Motor neuron (in vitro differentiated cells): ENCODE data around the gene PPP1R1B. TPM values are rescaled to one million over a fixed set of nuclear protein-coding genes. Genes with fewer than 3 reads are reported as not detected.

Experiments used
- ATAC-seq, 8 experiments: fragments of 200-7000 bp; cut with Tn5 transposase; replicated peaks in 6 of 8; 2 replicates each; pipeline ENCODE4 v1.8.0; 2021; ENCODE audit warnings: mild to moderate bottlenecking in 8 of 8, moderate library complexity in 8 of 8
- H3K27ac ChIP-seq, 2 donors: fragments of 250-450 bp; sonication (Bioruptor Pico); 2 replicates each; pipeline ENCODE4 v1.9.0; 2021; ENCODE audit warnings: antibody characterized with exemption in 2 of 2, mild to moderate bottlenecking in 2 of 2, moderate library complexity in 1 of 2
- H3K4me1 ChIP-seq, 2 donors: fragments of 250-450 bp; sonication (Bioruptor Pico); replicated peaks in 1 of 2; 2 replicates each; pipeline ENCODE4 v1.6.1; 2021; ENCODE audit warnings: antibody characterized with exemption in 2 of 2, mild to moderate bottlenecking in 2 of 2, moderate library complexity in 1 of 2
- H3K4me3 ChIP-seq, 5 donors: fragments of 250-450 bp; sonication (Bioruptor Pico); 2 replicates each; pipeline ENCODE4 v1.9.0; 2021; ENCODE audit warnings: antibody characterized with exemption in 5 of 5, mild to moderate bottlenecking in 5 of 5, moderate library complexity in 4 of 5
- WGBS, 10 experiments: fragments of 450-650 bp; shearing (Covaris generic); methylation state at CpG; one replicate each; pipeline ENCODE4 v1.0.0; 2022; 5-methylcytosine and 5-hydroxymethylcytosine counted together
- in situ Hi-C, 9 experiments: fragments of 400-800 bp; cut with MboI; loops; one replicate each; pipeline ENCODE4 v1.15.0; 2021; ENCODE audit warnings: low sequenced_read_pairs in 9 of 9, low pct_unique_long_range_greater_than_20kb in 2 of 9; ENCODE audit not compliant: unreplicated experiment in 9 of 9
- total RNA-seq, 8 experiments: library from RNA; unstranded; fragments of 300-600 nt; gene quantifications; 2 replicates each; pipeline versions ENCODE4 v1.2.3 to v1.2.4, GENCODE V29; 2022

The PPP1R1B gene
- total RNA-seq, 8 experiments from 2014 or later = 0.38 to 7.8 (median 0.91) TPM

DNA sequence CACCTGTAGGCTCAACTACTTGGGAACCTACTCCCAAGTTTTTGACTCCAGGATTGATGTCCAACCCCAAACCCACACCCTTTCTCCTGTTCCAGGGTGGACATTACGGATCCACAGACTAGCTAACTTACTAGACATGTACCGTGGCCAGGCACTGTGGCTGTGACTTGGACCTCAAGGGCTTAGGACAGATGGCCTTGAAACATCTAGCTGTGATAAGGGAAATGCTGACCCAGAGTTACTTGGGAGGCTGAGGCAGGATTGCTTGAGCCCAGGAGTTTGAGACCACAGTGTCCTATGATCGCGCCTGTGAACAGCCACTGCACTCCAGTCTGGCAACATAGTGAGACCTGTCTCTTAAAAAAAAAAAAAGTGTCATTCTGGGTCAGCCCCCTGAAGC, 14.3 kb downstream of the PPP1R1B start:
- in situ Hi-C loops = no loop called here
- ATAC-seq = no peak
- 80 to 100% (median 90%) methylated on average over 1 to 2 of the region's 4 CpGs; no CpG with 5 or more reads in 6 of the 10 experiments for WGBS, 10 experiments
- Histone ChIP-seq H3K4me1 (peaks cover 18 to 21% of the 10 kb centered on the region in 2 donors), H3K4me3 (no peak overlapping the region), H3K27ac (no peak overlapping the region)

DNA sequence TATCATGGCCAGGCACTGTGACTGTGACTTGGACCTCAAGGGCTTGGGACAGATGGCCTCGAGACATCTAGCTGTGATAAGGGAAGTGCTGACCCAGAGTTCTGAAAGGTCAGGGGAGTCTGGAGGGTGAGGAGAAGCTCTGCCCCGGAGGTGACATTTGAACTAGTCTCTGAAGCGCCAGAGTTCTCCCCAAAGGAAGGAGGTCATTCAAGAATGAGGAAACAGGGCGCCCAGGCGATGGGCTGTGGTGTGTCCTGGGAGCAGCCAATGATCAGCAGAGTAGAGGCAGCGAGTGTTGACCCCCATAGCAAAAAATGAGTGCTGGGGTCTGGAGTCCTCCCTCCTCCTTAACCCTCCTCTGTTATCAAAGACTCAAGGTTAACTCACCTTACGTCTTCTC, 15.1 kb downstream of the PPP1R1B start:
- Histone ChIP-seq H3K4me1 (peaks cover 14 to 16% of the 10 kb centered on the region in 2 donors), H3K27ac (no peak overlapping the region), H3K4me3 (no peak overlapping the region)
- WGBS, 10 experiments = 71 to 100% (median 85%) methylated on average over 1 to 6 of the region's 7 CpGs; no CpG with 5 or more reads in 4 of the 10 experiments
- in situ Hi-C loops = no loop called here
- no peak for ATAC-seq

DNA sequence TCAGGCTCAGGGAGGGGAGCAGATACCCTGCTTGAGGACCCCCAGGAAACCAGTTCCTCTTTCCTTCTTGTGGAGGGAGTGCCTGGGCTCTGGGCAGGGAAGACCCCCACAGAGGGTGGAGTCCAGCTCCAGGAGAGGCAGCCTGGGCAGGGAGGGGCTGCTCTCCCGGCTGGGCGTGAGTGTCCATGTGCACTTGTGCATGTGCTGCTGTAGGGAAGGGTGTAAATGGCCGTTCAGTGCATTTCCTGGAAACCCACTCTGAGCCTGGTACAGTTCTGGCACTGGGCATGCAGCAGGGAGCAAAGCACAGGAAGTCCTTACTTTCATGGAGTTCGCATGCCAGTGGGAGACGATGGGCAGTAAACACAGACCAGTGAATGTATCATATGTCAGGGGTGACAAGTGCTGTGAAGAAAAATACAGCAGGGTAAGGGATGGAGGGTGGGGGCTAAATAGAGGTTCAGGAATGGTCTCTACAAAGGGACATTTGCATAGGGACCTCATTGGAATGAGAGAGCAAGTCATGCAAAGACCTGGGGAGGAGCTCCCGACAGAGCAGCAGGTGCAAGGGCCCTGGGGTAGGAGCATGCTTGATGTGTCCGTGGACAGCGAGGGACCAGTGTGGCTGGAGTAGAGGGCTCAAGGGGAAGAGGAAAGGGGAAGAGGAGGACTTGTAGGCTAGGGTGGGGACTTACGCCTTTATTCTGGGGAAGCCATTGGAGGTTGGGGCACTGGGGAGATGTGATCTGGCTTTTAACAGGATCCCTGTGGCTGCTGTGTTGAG, 15.7 kb downstream of the PPP1R1B start:
- in situ Hi-C loops = no loop called here
- 70 to 100% (median 89%) methylated on average over 2 to 8 of the region's 9 CpGs; no CpG with 5 or more reads in 4 of the 10 experiments for WGBS, 10 experiments
- peaks cover 14 to 16% of the 10 kb centered on the region in 2 donors for H3K4me1 ChIP-seq
- ATAC-seq = peak in 3 of 8 experiments; percentile 23 to 53 (median 45)
- H3K4me3 ChIP-seq = no peak overlapping the region
- no peak overlapping the region for H3K27ac ChIP-seq

DNA sequence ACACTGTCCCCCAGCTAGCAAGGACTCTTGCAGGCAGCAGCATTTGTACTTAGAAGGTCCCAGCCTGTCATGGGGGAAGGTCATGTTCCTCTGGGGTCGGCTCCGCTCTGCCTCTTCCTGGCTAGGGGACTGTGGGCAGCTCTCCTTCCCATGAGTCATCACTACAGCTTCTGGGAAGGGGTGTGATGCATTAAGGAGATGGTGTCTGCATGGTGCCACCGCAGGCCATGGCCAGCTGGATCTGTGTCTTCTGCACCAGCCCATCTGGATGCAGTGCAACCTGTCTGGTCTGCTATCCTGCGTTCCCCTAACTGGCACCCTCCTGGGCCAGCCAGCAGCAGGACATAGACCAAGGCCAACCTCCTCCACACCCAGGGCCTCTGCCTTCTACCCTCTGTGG, 16.5 kb downstream of the PPP1R1B start:
- peaks cover 9 to 11% of the 10 kb centered on the region in 2 donors for H3K4me1 ChIP-seq
- ATAC-seq = peak in 6 of 8 experiments; percentile 7 to 67 (median 48)
- H3K4me3 ChIP-seq = no peak overlapping the region
- 50 to 100% (median 88%) methylated on average over 1 to 2 of the region's 4 CpGs; no CpG with 5 or more reads in 7 of the 10 experiments for WGBS, 10 experiments
- H3K27ac ChIP-seq = no peak overlapping the region
- in situ Hi-C loops = no loop called here

DNA sequence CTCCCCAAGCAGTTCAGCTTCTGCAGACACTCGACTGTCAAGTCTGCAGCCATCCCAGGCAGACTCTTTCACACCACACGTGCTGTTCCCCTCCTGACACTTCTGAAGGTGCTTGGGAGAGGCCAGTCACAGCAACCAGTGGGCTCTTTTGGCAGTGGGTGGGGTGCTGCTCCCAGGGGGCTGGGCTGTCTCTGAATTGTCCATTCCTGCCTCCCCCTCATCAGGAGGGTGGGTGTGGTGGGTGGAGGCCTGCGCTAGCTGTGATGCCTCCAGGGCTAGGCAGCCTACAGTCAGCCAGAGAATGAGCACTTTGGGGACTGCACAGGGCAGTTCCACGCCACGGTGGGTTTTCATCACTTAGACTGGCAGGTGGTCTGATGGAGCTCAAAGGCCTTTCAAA, 20.5 kb downstream of the PPP1R1B start:
- Histone ChIP-seq H3K4me1 (peaks cover 6 to 22% of the 10 kb centered on the region in 2 donors), H3K27ac (no peak overlapping the region), H3K4me3 (no peak overlapping the region)
- 5 to 100% (median 80%) methylated on average over 1 to 3 of the region's 5 CpGs; no CpG with 5 or more reads in 7 of the 10 experiments for WGBS, 10 experiments
- peak in 3 of 8 experiments; percentile 61 to 86 (median 77) for ATAC-seq
- in situ Hi-C loops = no loop called here

DNA sequence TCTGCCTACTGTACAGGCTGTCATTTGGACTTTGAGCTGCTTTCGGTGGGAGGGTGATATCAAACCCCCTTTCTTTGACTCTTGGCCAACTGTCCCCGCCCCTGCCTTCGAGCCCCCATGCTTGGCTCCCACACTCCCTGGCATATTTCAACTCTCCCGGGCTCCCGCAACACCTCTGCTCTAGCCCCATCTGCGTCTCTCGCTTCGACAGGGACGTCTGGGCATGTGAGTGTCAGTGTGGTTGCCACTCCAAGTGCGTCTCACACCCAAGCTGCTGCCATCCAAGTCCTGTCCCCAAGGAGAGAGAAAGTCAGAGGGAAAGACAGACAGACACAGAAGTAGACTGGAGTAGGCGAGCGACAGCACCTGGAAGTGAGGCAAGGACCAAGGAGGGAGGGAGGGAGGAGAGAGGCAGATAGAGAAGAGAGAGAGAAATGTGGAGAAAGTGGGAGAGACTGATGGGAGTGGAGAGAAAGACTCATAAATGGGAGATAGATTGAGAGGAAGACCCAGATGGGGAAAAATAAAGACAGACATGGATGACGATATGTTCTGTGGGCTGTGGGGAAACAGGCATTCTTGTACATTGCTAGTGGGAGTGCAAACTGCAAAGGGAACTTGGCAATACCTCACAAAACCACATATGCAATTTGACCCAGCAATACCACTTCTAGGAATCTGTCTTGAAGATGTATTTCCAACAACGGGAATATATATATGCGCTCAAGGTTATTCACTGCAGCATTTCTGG, 22.0 kb downstream of the PPP1R1B start:
- Histone ChIP-seq H3K4me1 (peaks cover 17 to 37% of the 10 kb centered on the region in 2 donors), H3K27ac (no peak overlapping the region), H3K4me3 (no peak overlapping the region)
- WGBS, 10 experiments = 70 to 100% (median 87%) methylated on average over 2 to 12 of the region's 15 CpGs
- no peak for ATAC-seq
- in situ Hi-C loops = no loop called here

DNA sequence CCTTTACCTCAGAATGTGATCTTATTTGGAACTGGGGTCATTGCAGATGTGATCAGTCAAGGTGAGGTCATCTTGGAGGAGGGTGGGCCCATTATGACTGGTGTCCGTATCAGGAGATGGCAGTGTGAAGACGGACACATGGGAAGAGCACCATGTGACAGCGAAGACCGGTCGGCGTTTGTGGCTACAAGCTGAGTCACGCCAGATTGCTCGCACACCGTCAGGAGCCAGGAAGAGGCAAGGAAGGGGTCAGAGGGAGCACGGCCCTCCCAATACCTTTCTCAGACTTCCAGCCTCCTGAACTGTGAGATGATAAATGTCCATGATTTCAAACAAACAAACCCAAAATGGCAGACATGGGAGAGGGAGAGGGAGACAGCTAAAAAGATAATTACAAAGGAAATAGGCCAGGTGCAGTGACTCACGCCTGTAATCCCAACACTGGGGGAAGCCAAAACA, 23.4 kb downstream of the PPP1R1B start:
- Histone ChIP-seq H3K4me1 (peaks cover 17 to 38% of the 10 kb centered on the region in 2 donors), H3K4me3 (no peak overlapping the region), H3K27ac (no peak overlapping the region)
- ATAC-seq = no peak
- in situ Hi-C loops = no loop called here
- 73 to 100% (median 93%) methylated on average over 2 to 10 of the region's 11 CpGs; no CpG with 5 or more reads in 4 of the 10 experiments for WGBS, 10 experiments

DNA sequence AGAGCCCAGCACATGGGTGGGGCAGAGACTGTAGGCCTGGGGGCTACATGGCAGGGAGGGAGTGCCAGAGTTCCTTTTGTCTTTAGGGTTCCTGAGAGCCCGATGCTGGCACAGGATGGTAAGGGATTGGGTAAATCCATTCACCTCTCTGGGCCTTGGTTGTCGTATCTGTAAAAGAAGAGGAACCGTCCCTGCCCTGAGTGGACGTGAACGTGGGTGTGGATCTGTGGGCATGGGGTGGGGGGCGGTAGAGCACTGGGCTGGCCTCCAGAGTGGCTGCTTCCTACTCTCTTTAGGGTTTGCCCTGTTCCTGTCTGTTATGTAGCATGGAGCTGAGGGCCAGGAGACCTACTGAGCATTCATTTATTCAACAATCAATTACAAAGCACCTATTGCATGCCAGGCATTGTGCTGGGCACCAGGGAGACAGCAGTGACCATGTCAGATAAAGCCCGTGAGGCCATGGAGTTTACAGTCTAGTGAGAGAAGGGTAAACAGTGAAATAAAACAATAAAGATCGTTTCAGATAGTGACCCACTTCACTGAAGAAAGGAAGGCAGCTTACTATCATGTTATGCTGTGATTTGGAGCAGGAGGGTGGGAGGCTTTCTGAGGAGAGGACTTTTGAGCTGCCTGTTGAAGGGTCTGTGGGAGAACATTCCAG, 25.3 kb downstream of the PPP1R1B start:
- in situ Hi-C loops = no loop called here
- 32 to 100% (median 61%) methylated on average over 1 to 6 of the region's 8 CpGs; no CpG with 5 or more reads in 2 of the 10 experiments for WGBS, 10 experiments
- peak overlapping the region; percentile 69 to 87 for H3K27ac ChIP-seq

DNA sequence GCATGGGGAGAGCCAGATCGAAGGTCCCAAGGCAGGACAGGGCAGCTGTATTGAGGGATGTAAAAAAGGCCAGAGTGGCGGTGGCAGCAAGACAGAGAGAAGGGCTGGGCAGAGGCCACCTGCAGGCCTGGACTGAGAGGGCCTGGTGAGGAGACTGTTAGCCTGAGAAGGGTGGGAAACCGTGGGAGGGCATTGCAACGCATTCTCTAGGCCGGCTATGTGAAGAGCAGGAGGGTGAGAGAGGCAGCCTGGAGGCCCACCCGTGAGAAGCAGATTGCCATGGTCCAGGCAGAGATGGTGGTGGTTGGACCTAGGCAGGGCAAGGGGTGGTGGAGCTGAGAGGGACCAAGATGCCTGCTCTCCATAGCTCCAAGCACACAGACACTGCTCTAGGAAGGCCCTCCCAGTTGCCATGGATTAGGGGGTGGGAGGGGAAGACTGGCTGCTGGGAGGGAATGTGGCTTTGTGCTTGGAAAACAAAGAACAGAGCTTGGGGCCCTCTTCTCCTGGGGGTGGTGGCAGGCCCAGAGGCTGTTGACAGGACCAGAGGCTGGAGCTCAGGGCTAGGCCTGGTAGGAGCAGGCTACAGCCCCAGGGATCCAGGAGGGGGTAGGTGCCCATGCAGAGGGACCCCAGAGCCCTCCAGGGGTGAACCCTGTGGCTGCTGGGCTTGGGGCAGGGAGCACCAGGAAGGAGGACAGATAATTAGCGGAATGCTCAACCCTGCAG, 26.0 kb downstream of the PPP1R1B start:
- peak; percentile 69 to 87 (median 84) for ATAC-seq
- H3K27ac ChIP-seq = peak overlapping the region; percentile 69 to 87
- in situ Hi-C loops = no loop called here
- peaks cover 21 to 45% of the 10 kb centered on the region in 2 donors for H3K4me1 ChIP-seq
- WGBS, 10 experiments = 8 to 34% (median 24%) methylated on average over 1 to 5 of the region's 7 CpGs; no CpG with 5 or more reads in 4 of the 10 experiments
- H3K4me3 ChIP-seq = no peak overlapping the region

More for the DNA sequence above, 25.3 kb downstream of the PPP1R1B start:
- peak in 5 of 8 experiments; percentile 15 to 71 (median 50) for ATAC-seq
- Histone ChIP-seq H3K4me1 (peaks cover 21 to 45% of the 10 kb centered on the region in 2 donors), H3K4me3 (no peak overlapping the region)

DNA sequence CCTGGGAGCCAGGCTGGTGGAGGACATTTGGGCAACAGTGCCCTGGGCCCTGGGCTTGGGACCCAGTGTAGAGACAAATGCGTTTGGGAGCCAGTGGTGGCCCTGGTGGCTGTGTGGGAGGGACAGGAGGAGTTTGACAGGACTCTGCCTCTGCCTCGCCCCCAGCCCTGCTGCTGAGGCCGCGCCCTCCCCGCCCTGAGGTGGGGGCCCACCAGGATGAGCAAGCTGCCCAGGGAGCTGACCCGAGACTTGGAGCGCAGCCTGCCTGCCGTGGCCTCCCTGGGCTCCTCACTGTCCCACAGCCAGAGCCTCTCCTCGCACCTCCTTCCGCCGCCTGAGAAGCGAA, 26.5 kb downstream of the PPP1R1B start:
- Histone ChIP-seq H3K27ac (peak overlapping the region; percentile 69 to 87), H3K4me3 (no peak overlapping the region), H3K4me1 (peaks cover 21 to 45% of the 10 kb centered on the region in 2 donors)
- in situ Hi-C loops = no loop called here
- peak in 4 of 8 experiments; percentile 17 to 32 (median 23) for ATAC-seq
- 0% methylated on average over 1 of the region's 12 CpGs; no CpG with 5 or more reads in 9 of the 10 experiments for WGBS, 10 experiments

DNA sequence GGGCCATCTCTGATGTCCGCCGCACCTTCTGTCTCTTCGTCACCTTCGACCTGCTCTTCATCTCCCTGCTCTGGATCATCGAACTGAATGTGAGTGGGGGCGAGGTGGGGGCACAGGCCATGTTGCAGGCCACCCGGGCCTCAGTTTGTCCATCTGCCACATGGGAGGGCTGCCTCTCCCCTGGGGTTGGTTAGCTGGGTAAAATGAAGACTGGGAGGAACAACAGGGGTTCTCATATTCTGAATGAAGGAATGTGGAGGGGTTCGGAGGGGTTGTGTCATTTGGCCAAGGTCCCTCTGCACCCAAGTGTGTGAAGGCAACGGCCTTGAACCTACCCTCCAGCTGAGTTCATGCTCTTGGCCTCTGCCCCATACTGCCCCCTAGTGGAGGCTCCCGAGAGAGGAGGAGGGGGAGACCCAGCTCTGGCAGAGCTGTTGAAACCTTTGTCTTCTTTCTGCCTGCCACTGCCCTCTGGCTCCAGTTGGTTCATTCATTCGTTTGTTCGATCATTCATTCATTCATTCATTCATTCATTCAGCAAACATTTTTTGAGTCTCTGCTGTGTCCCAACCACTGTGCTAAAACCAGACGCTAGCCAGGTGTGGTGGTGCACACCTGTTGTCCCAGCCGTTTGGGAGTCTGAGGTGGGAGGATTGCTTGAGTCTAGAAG, 27.0 kb downstream of the PPP1R1B start:
- Histone ChIP-seq H3K4me1 (peaks cover 21 to 45% of the 10 kb centered on the region in 2 donors), H3K27ac (peak overlapping the region in 1 of 2 donors; percentile 87), H3K4me3 (no peak overlapping the region)
- in situ Hi-C loops = no loop called here
- peak in 3 of 8 experiments; percentile 53 to 75 (median 72) for ATAC-seq
- WGBS, 10 experiments = 0 to 90% (median 43%) methylated on average over 1 to 6 of the region's 14 CpGs

DNA sequence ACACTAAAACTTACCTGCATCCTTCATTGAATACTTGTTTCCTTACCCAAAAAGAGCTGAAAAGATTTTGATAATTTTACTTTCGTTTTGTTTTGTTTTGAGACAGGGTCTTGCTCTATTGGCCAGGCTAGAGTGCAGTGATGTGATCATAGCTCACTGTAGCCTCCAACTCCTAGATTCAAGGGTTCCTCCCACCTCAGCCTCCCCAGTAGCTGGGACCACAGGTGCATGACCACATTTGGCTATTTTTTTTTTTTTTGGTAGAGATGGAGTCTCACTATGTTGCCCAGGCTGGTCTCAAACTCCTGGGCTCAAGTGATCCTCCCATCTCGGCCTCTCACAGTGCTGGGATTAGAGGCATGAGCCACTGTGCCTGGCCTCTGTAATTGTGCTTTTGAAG, 28.4 kb downstream of the PPP1R1B start:
- peaks cover 21 to 45% of the 10 kb centered on the region in 2 donors for H3K4me1 ChIP-seq
- no peak overlapping the region for H3K4me3 ChIP-seq
- ATAC-seq = no peak
- no peak overlapping the region for H3K27ac ChIP-seq
- 0 to 100% (median 80%) methylated on average over 1 to 2 of the region's 2 CpGs; no CpG with 5 or more reads in 3 of the 10 experiments for WGBS, 10 experiments
- in situ Hi-C loops = no loop called here
